NB4 (cell line): Measurements from ENCODE around the gene BBIP1.

Experiments used
- DNase-seq: peaks from one replicate; pipeline ENCODE4 v3.0.0; 2010; ENCODE audit warnings: low read depth
- H3K4me3 ChIP-seq: one replicate; pipeline ENCODE4 v1.5.1; 2011; ENCODE audit warnings: mild to moderate bottlenecking, low read depth, low read length, moderate library complexity
- MYC ChIP-seq: IDR thresholded peaks from 2 replicates; pipeline ENCODE4 v1.6.1; 2011; ENCODE audit warnings: low read depth, low read length
- POLR2A ChIP-seq: IDR thresholded peaks from 2 replicates; pipeline ENCODE4 v1.6.1; 2011; ENCODE audit warnings: mild to moderate bottlenecking; ENCODE audit not compliant: insufficient read length; ENCODE audit errors: extremely low read depth
- TF ChIP-seq, protein P1 (sequence below): IDR thresholded peaks from one replicate; pipeline ENCODE4 v1.5.1; 2012; ENCODE audit warnings: low read depth, low read length
- TF ChIP-seq, protein P2 (sequence below): IDR thresholded peaks from 2 replicates; pipeline ENCODE4 v1.6.1; 2011; ENCODE audit warnings: low read depth, low read length

Gene BBIP1

DNA sequence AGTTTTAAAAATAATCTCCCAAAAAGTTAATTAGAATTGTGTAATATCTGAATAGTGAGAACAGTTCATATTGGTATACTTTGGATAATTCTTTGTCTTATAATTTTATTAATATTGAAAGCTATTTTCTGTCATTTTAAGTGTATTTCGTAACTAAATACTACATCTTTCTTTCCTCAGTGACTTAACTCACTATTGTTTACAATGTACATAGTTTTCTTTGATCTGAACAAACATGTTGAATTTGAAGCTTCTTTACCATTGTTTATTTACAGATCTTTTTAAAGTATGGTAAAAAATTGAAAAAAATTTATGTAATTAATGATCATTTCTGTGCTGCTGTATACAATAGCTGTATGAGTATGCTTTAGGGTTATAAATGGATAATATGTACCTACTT lies 42.2 kb downstream of the BBIP1 start:
- TF ChIP-seq, protein P1, sequence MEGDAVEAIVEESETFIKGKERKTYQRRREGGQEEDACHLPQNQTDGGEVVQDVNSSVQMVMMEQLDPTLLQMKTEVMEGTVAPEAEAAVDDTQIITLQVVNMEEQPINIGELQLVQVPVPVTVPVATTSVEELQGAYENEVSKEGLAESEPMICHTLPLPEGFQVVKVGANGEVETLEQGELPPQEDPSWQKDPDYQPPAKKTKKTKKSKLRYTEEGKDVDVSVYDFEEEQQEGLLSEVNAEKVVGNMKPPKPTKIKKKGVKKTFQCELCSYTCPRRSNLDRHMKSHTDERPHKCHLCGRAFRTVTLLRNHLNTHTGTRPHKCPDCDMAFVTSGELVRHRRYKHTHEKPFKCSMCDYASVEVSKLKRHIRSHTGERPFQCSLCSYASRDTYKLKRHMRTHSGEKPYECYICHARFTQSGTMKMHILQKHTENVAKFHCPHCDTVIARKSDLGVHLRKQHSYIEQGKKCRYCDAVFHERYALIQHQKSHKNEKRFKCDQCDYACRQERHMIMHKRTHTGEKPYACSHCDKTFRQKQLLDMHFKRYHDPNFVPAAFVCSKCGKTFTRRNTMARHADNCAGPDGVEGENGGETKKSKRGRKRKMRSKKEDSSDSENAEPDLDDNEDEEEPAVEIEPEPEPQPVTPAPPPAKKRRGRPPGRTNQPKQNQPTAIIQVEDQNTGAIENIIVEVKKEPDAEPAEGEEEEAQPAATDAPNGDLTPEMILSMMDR: no peak
- TF ChIP-seq, protein P2, sequence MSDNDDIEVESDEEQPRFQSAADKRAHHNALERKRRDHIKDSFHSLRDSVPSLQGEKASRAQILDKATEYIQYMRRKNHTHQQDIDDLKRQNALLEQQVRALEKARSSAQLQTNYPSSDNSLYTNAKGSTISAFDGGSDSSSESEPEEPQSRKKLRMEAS: no peak
- TF ChIP-seq POLR2A (no peak), MYC (no peak)
- no peak for DNase-seq
- H3K4me3 ChIP-seq: no peak overlapping the region

DNA sequence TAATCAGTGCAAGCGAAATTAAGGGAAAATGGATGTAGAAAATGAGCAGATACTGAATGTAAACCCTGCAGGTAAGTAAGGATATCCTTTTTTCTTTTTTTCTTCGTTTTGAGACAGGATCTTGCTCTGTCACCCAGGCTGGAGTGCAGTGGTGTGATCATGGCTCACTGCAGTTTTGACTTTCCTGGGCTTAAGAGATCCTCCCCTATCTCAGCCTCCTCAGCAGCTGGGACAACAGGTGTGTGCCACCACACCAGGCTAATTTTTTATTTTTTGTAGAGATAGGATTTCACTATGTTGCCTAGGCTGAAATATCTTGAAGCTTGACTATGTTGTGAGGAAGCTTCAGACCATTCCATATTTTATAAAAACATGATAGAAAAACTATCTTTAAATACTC lies 43.0 kb downstream of the BBIP1 start:
- TF ChIP-seq MYC: no peak
- no peak for TF ChIP-seq POLR2A
- TF ChIP-seq, protein P1: no peak
- TF ChIP-seq, protein P2: no peak
- H3K4me3 ChIP-seq: no peak overlapping the region
- DNase-seq: no peak

DNA sequence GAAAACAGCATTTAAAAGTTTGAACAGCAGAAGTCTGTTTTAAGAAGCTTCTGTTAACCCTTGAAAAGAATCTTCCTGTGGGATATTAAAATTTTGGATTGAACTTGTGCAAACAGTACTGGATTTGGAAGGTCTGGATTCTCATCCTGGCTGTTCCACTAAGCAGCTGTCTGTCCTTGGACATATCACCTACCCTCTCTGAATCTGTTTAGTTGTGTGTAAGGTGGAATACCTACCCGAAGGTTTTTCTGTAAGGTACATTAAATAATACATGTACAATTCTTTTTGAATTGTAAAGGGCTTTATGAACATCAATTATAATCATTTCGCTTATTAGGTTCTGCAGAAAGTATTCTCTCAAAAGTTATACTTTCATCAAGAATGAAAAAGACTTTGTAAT lies 45.0 kb downstream of the BBIP1 start:
- TF ChIP-seq, protein P1: no peak
- TF ChIP-seq, protein P2: no peak
- no peak for TF ChIP-seq MYC
- no peak for TF ChIP-seq POLR2A
- H3K4me3 ChIP-seq: peak overlapping the region; percentile 95
- DNase-seq: no peak

DNA sequence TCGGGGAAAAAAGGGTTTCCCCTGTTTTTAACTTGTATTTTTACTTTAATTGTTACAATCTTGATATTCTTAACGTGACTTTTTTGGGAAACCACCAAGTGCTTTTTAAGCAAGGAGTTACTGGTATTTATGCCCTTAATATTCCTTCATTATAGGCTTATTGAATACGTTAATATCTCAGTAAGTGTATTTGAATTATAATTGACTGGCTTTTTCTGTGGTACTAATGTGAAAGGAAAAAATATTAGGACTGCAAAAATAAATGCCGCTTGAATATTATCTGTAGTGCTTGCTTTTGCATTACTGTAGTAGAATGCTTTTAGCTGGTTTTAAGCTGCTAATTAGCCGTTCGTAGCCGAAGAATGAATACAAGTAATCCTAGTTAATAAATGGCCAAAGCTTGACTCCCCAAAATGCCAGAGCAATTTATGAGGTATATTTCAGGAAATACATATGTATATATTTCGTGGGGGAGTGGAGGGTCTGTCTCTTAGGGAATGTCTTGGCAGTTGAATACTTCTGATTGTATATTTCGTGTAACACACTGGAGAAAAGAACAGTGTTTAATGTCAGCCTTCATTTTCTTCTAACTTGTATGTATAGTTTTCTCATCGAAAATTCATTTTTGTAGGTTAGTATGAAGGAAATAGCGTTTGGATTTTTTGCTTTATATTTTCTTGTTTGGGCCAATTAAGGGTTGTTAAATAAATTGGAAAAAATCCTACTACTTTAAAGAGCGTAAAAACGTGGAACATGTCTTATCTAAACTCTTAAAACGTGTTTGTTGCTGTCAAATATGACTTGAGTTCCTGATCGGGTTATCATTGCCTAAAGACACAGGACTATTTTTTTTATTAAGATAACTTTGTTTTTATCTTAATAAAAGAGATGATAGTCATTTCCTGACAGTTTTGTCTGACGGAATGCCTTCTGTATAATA lies 45.7 kb downstream of the BBIP1 start:
- H3K4me3 ChIP-seq: peak overlapping the region; percentile 95
- no peak for TF ChIP-seq MYC
- TF ChIP-seq, protein P2: peak; percentile 28; the same call in 1 of the 2 replicates
- DNase-seq: peak; percentile 39

DNA sequence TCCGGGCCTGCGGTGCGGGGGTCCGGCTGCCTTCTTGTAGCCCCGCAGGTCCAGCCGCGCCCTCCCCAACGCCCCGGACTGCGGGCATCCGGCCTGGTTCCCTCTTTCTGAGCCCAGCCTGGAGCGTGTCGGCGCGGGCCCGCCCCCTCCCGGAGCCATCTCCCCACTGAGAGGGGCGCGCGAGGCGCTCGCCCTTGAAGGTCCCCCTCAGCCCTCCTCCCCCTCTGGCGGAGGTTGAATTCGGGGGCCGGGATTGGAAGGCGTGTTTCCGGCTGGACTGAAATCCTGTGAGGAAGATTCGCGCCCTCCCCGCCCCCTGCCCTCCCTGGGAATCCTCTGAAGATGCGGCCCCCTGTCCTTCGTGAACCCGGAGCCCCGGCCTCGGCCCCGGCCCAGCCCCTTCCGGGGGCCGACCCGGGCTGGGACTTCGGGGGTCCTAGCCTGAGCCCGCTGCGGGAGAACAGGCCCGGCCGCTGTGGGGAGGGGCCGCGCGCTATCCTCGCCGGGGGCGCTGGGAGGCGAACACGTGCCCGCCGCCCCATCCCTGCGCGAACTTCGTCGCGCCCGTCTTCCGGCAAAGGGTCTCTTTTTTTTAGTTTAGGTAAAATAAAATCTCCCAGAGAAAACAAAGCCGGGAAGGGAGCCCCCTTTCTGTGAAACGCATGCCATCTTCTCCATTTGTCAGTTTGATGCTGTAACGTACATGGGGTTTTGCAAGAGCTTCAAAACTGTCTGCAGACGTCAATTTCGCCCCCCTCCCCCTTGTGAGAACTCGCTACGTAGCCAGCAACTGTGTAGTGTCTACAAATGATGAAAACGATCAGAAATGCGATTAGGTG lies 46.6 kb downstream of the BBIP1 start:
- DNase-seq: peak; percentile 95
- peak overlapping the region; percentile 95 for H3K4me3 ChIP-seq
- TF ChIP-seq, protein P2: peak; percentile 87
- TF ChIP-seq MYC: peak; percentile 85; the same call in 1 of the 2 replicates
- TF ChIP-seq POLR2A: peak; percentile 17
- TF ChIP-seq, protein P1: peak; percentile 0
